GM12878 (cell line): ENCODE measurements around the gene BICRA. TPM values are rescaled to one million over a fixed set of nuclear protein-coding genes. Genes with fewer than 3 reads are reported as not detected.

Source experiments
- ATAC-seq: fragments of 200-7000 bp; cut with Tn5 transposase; 3 replicates; pipeline ENCODE4 v1.9.1; 2020; ENCODE audit warnings: mild to moderate bottlenecking, moderate library complexity
- BruUV-seq: library from RNA; stranded (reverse); fragments of 400-500 nt; replicated peaks from 2 replicates; lab custom pipeline; 2021; lab: Mats Ljungman, UMichigan
- CTCF ChIA-PET: fragments of 300-600 bp; sonication (Branson Sonifier 250); formaldehyde crosslinking; extraction: SDS; loops from one replicate; lab custom pipeline; 2021; ENCODE audit warnings: inconsistent platforms; lab: Yijun Ruan, JAX
- POLR2A ChIA-PET: fragments of 350-600 bp; formaldehyde crosslinking; extraction: SDS; loops from one replicate; lab custom pipeline; 2021; ENCODE audit warnings: inconsistent platforms; lab: Charles Lee
- RAD21 ChIA-PET: fragments of 300-600 bp; sonication (Branson Sonifier 250); formaldehyde crosslinking; loops from one replicate; lab custom pipeline; 2023; ENCODE audit warnings: antibody characterized with exemption; ENCODE audit not compliant: unreplicated experiment; lab: Charles Lee
- SMC1A ChIA-PET: fragments of 300-600 bp; sonication (Branson Sonifier 250); formaldehyde crosslinking; loops from one replicate; lab custom pipeline; 2023; ENCODE audit not compliant: unreplicated experiment, uncharacterized antibody; lab: Charles Lee
- DNase-seq: peaks from one replicate; pipeline ENCODE4 v3.0.0-alpha.2; 2011; ENCODE audit warnings: low read depth, low spot score
- FAIRE-seq: peaks from 3 replicates; lab custom pipeline; 2011; peaks lifted over from hg19 to GRCh38; lab: Jason Lieb, UNC
- H2AFZ ChIP-seq: 2 replicates; pipeline ENCODE4 v1.6.0; 2011; ENCODE audit warnings: low read depth, low read length, control low read depth; ENCODE audit not compliant: control insufficient read depth
- H3K27ac ChIP-seq: 2 replicates; pipeline ENCODE4 v1.5.1; 2011; ENCODE audit warnings: control low read depth; ENCODE audit not compliant: control insufficient read depth, insufficient read depth
- H3K27me3 ChIP-seq, 2 experiments: replicated peaks in 1 of 2; 2 replicates each; pipeline versions ENCODE4 v1.6.0 to v1.6.1; 2011; ENCODE audit warnings: low read length in 1 of 2; ENCODE audit not compliant: control insufficient read depth in 2 of 2, insufficient read depth in 2 of 2
- H3K36me3 ChIP-seq, 2 experiments: 2 replicates each; pipeline ENCODE4 v1.5.1; 2011; ENCODE audit warnings: low read length in 1 of 2; ENCODE audit not compliant: control insufficient read depth in 2 of 2, insufficient read depth in 2 of 2
- H3K4me1 ChIP-seq: 2 replicates; pipeline ENCODE4 v1.6.1; 2011; ENCODE audit warnings: mild to moderate bottlenecking, low read length, moderate library complexity, mixed read lengths; ENCODE audit not compliant: control insufficient read depth, insufficient read depth
- H3K4me2 ChIP-seq: 2 replicates; pipeline ENCODE4 v1.6.0; 2011; ENCODE audit warnings: control low read depth; ENCODE audit not compliant: control insufficient read depth, insufficient read depth
- H3K4me3 ChIP-seq: fragments of 200-600 bp; sonication (generic); 2 replicates; pipeline ENCODE4 v1.5.1; 2016
- H3K79me2 ChIP-seq: 2 replicates; pipeline ENCODE4 v1.6.0; 2011; ENCODE audit warnings: low read length; ENCODE audit not compliant: control insufficient read depth, insufficient read depth
- H3K9ac ChIP-seq: 2 replicates; pipeline ENCODE4 v1.8.0; 2011; ENCODE audit warnings: low read length, control low read depth, mixed read lengths; ENCODE audit not compliant: control insufficient read depth, insufficient read depth
- H3K9me3 ChIP-seq: replicated peaks from 3 replicates; pipeline ENCODE4 v1.5.1; 2011; ENCODE audit warnings: mild to moderate bottlenecking, low read length; ENCODE audit not compliant: control insufficient read depth, insufficient read depth
- H4K20me1 ChIP-seq: 2 replicates; pipeline ENCODE4 v1.6.0; 2011; ENCODE audit not compliant: control insufficient read depth, insufficient read depth
- BCLAF1 ChIP-seq: fragments of 450-650 bp; IDR thresholded peaks from 2 replicates; pipeline ENCODE4 v1.6.1; 2017; ENCODE audit warnings: antibody characterized with exemption, mild to moderate bottlenecking, moderate library complexity
- CBX5 ChIP-seq: sonication (generic); IDR thresholded peaks from 2 replicates; pipeline ENCODE4 v1.6.1; 2016; ENCODE audit warnings: low read depth, moderate library complexity, mild to moderate bottlenecking, inconsistent platforms
- FOXK2 ChIP-seq: fragments of 450-650 bp; IDR thresholded peaks from 2 replicates; pipeline ENCODE4 v1.6.1; 2017; ENCODE audit warnings: mild to moderate bottlenecking, moderate library complexity
- GATAD2B ChIP-seq: fragments of 450-650 bp; conservative IDR thresholded peaks from 2 replicates; pipeline ENCODE4 v1.6.1; 2017; ENCODE audit warnings: low read depth, mild to moderate bottlenecking, moderate library complexity
- RELA ChIP-seq: fragments of 450-650 bp; IDR thresholded peaks from 2 replicates; pipeline ENCODE4 v1.8.0; 2014; ENCODE audit warnings: borderline replicate concordance; ENCODE audit not compliant: partially characterized antibody
- SUPT20H ChIP-seq: IDR thresholded peaks from 2 replicates; pipeline ENCODE4 v1.6.1; 2011; ENCODE audit warnings: low read depth, mild to moderate bottlenecking, low read length, moderate library complexity, borderline replicate concordance; ENCODE audit not compliant: control insufficient read depth
- TCF7 ChIP-seq: IDR thresholded peaks from 2 replicates; pipeline ENCODE4 v1.6.1; 2014; ENCODE audit warnings: antibody characterized with exemption, borderline replicate concordance
- USF2 ChIP-seq: IDR thresholded peaks from 2 replicates; pipeline ENCODE4 v1.6.1; 2011; ENCODE audit warnings: low read depth, low read length, improper control_type of control experiment, borderline replicate concordance
- ZNF207 ChIP-seq: fragments of 450-650 bp; IDR thresholded peaks from 2 replicates; pipeline ENCODE4 v1.6.1; 2014; ENCODE audit warnings: antibody characterized with exemption, mild to moderate bottlenecking, borderline replicate concordance
- WGBS: methylation state at CpG from one replicate; pipeline ENCODE4 v1.1.6; 2016; ENCODE audit warnings: low lambda C conversion rate; ENCODE audit not compliant: insufficient replicate concordance, insufficient coverage; ENCODE audit errors: missing lambda C conversion rate; 5-methylcytosine and 5-hydroxymethylcytosine counted together
- in situ Hi-C: fragments of 300-500 bp; cut with MboI; formaldehyde crosslinking; loops from 9 replicates; pipeline ENCODE4 v1.14.3; 2018; ENCODE audit warnings: mixed read lengths
- intact Hi-C: fragments of 100-400 bp; cut with micrococcal nuclease; formaldehyde crosslinking; loops from one replicate; pipeline ENCODE4 v1.14.2; 2022; ENCODE audit not compliant: unreplicated experiment
- polyA plus RNA-seq, 11 experiments: library from polyadenylated mRNA; depleted of rRNA in 4 of 11; unstranded in 6 of 11; stranded (reverse) in 5 of 11; fragments of >200 nt; fragmentation: Nextera tagmentation in 4 of 11; fragmentation: Illumina TruSeq in 1 of 11; extraction: Ambion mirVana in 4 of 11; extraction: Trizol in 1 of 11; gene quantifications; 1 replicate in 1 of 11; 2 replicates in 10 of 11; pipeline versions ENCODE4 v1.2.1 to v1.2.3, GENCODE V29; 2011 to 2016; ENCODE audit warnings: inconsistent platforms in 2 of 11, missing spikeins in 2 of 11, low read depth in 1 of 11
- total RNA-seq, 4 experiments: library from RNA; depleted of rRNA in 3 of 4; stranded (reverse); fragments of >200 nt in 3 of 4; fragmentation: Illumina TruSeq in 1 of 4; extraction: Trizol in 1 of 4; gene quantifications; 2 replicates each; pipeline versions ENCODE4 v1.2.1 to v1.2.3, GENCODE V29; 2013 to 2021

The BICRA gene
- total and polyA plus RNA-seq, 10 of the 15 experiments (the other 5 are each of a cell fraction or from before 2014, with no cell fraction given) = 0.11 to 15.3 (median 1.3) TPM

- H4K20me1 ChIP-seq = no peaks in the 10 kb centered on the region
- TF ChIP-seq BCLAF1 = no peak
- no peak for TF ChIP-seq CBX5
- TF ChIP-seq USF2 = no peak
- TF ChIP-seq GATAD2B = no peak
- TF ChIP-seq ZNF207 = no peak
- no peak for TF ChIP-seq TCF7
- no peak for TF ChIP-seq SUPT20H
- TF ChIP-seq FOXK2 = no peak
- no peak for TF ChIP-seq RELA
- no peak overlapping the region for H3K4me2 ChIP-seq
- in situ Hi-C loops = no loop called here
- no peak for DNase-seq
- H3K4me3 ChIP-seq = no peak overlapping the region
- H3K9me3 ChIP-seq = no peaks in the 10 kb centered on the region
- intact Hi-C loops = no loop called here
- peaks cover 6% of the 10 kb centered on the region; the same call in 1 of the 2 replicates for H3K4me1 ChIP-seq
- CTCF ChIA-PET = no interaction called here
- H3K79me2 ChIP-seq = peaks cover 13% of the 10 kb centered on the region
- SMC1A ChIA-PET = no interaction called here
- H3K9ac ChIP-seq = no peak overlapping the region
- H3K27ac ChIP-seq = no peak overlapping the region
- no peaks in the 10 kb centered on the region for H3K27me3 ChIP-seq
- FAIRE-seq = no peak
- WGBS = 82% methylated on average over 6 of the region's 6 CpGs
- no peaks in the 10 kb centered on the region; a peak in 1 of 4 replicates for H3K36me3 ChIP-seq
- no peak overlapping the region for H2AFZ ChIP-seq
- no peak for ATAC-seq
- no TSS peak for BruUV-seq
- RAD21 ChIA-PET = no interaction called here
- POLR2A ChIA-PET = interaction anchor here (0.7 kb wide), 1 partner anchor 11 kb away, joined by 3 read pairs; no protein-coding TSS in a partner anchor
Observed at GRCh38 chr19:47630594-47630993, 21.7 kb downstream of the BICRA start.
